HCT116 (cell line): Measurements from ENCODE around the gene FHL3. TPM values are rescaled to one million over a fixed set of nuclear protein-coding genes. Genes with fewer than 3 reads are reported as not detected.

Source experiments
- ATAC-seq: fragments of 200-7000 bp; cut with Tn5 transposase; 2 replicates; pipeline ENCODE4 v1.9.1; 2020; ENCODE audit warnings: mild to moderate bottlenecking, moderate library complexity
- BruUV-seq: library from RNA; stranded (reverse); fragments of 400-500 nt; replicated peaks from 2 replicates; lab custom pipeline; 2021; lab: Mats Ljungman, UMichigan
- CTCF ChIA-PET: fragments of 300-600 bp; sonication (Branson Sonifier 250); formaldehyde crosslinking; loops from one replicate; lab custom pipeline; 2021; ENCODE audit warnings: antibody characterized with exemption; lab: Charles Lee
- POLR2A ChIA-PET: fragments of 300-600, 350-600 bp; sonication (Branson Sonifier 250); formaldehyde crosslinking; loops from one replicate; lab custom pipeline; 2021; ENCODE audit warnings: antibody characterized with exemption; lab: Charles Lee
- RAD21 ChIA-PET, 2 experiments: fragments of 300-600 bp; sonication (Branson Sonifier 250); formaldehyde crosslinking; loops; one replicate each; lab custom pipeline; 2023; ENCODE audit warnings: low total read pairs in 2 of 2; ENCODE audit not compliant: uncharacterized antibody in 2 of 2, unreplicated experiment in 2 of 2, low non-redundant PET in 1 of 2; lab: Charles Lee
- DNase-seq: peaks from one replicate; pipeline ENCODE4 v3.0.0-alpha.2; 2010; ENCODE audit warnings: low read depth, low spot score
- H2AFZ ChIP-seq: fragments of 200-600 bp; shearing (Covaris generic), sonication (generic); 2 replicates; pipeline ENCODE4 v1.6.1; 2017; ENCODE audit warnings: low read depth, mixed run types, mixed read lengths, antibody characterized with exemption, low read length; ENCODE audit not compliant: poor library complexity, severe bottlenecking
- H3K27ac ChIP-seq: 2 replicates; pipeline ENCODE4 v1.5.1; 2012; ENCODE audit warnings: low read depth, low read length
- H3K27me3 ChIP-seq: fragments of 200-600 bp; sonication (generic); 2 replicates; pipeline ENCODE4 v1.6.1; 2016; ENCODE audit warnings: mixed run types, low read length, mixed read lengths; ENCODE audit not compliant: insufficient read depth
- H3K36me3 ChIP-seq, 2 experiments: fragments of 200-500 bp in 1 of 2; fragments of 200-600 bp in 1 of 2; sonication (Bioruptor generic) in 1 of 2; sonication (generic) in 1 of 2; 2 replicates each; pipeline versions ENCODE4 v1.5.1 to v1.6.1; 2014 to 2016; ENCODE audit warnings: low read length in 2 of 2, inconsistent platforms in 1 of 2, mixed read lengths in 1 of 2, mixed run types in 1 of 2; ENCODE audit not compliant: insufficient read depth in 2 of 2, control insufficient read depth in 1 of 2
- H3K4me1 ChIP-seq, 2 experiments: fragments of 200-600 bp in 1 of 2; sonication (generic) in 1 of 2; 2 replicates each; pipeline versions ENCODE4 v1.5.1 to v1.6.1; 2012 to 2017; ENCODE audit warnings: low read length in 2 of 2, inconsistent platforms in 1 of 2, mild to moderate bottlenecking in 1 of 2, mixed read lengths in 1 of 2, mixed run types in 1 of 2, moderate library complexity in 1 of 2; ENCODE audit not compliant: insufficient read depth in 2 of 2, control insufficient read depth in 1 of 2
- H3K4me2 ChIP-seq: fragments of 200-600 bp; sonication (generic); 2 replicates; pipeline ENCODE4 v1.6.1; 2017; ENCODE audit warnings: mixed run types, low read length, mixed read lengths
- H3K4me3 ChIP-seq, 2 experiments: fragments of 200-600 bp in 1 of 2; sonication (generic) in 1 of 2; replicated peaks in 1 of 2; 2 replicates each; pipeline ENCODE4 v1.5.1; 2011 to 2016; ENCODE audit warnings: low read length in 2 of 2, control low read depth in 1 of 2, low read depth in 1 of 2, mild to moderate bottlenecking in 1 of 2, mixed read lengths in 1 of 2, mixed run types in 1 of 2
- H3K79me2 ChIP-seq: fragments of 200-600 bp; sonication (generic); 2 replicates; pipeline ENCODE4 v1.6.1; 2017; ENCODE audit warnings: mild to moderate bottlenecking, mixed run types, low read length, moderate library complexity, mixed read lengths; ENCODE audit not compliant: insufficient read depth
- H3K9ac ChIP-seq: fragments of 200-600 bp; sonication (generic); 2 replicates; pipeline ENCODE4 v1.6.1; 2016; ENCODE audit warnings: low read length, mixed read lengths
- H3K9me2 ChIP-seq: fragments of 200-600 bp; sonication (generic), shearing (Covaris generic); 2 replicates; pipeline ENCODE4 v1.6.1; 2017; ENCODE audit warnings: mixed run types, mild to moderate bottlenecking, moderate library complexity; ENCODE audit not compliant: insufficient read depth
- H3K9me3 ChIP-seq, 2 experiments: fragments of 200-500 bp in 1 of 2; fragments of 200-600 bp in 1 of 2; sonication (Bioruptor generic) in 1 of 2; sonication (generic) in 1 of 2; 2 replicates each; pipeline ENCODE4 v1.6.1; 2014 to 2017; ENCODE audit warnings: low read length in 2 of 2, mixed read lengths in 2 of 2, inconsistent platforms in 1 of 2, low read depth in 1 of 2, mild to moderate bottlenecking in 1 of 2, mixed run types in 1 of 2, moderate library complexity in 1 of 2; ENCODE audit not compliant: control insufficient read depth in 1 of 2, insufficient read depth in 1 of 2
- H4K20me1 ChIP-seq: fragments of 200-600 bp; sonication (generic), shearing (Covaris generic); 2 replicates; pipeline ENCODE4 v1.6.1; 2017; ENCODE audit warnings: mixed run types, mild to moderate bottlenecking, moderate library complexity; ENCODE audit not compliant: insufficient read depth
- EGR1 ChIP-seq: IDR thresholded peaks from 2 replicates; pipeline ENCODE4 v1.6.1; 2012; ENCODE audit warnings: low read depth
- EZH2 ChIP-seq: fragments of 200-600 bp; sonication (generic); IDR thresholded peaks from 2 replicates; pipeline ENCODE4 v1.6.1; 2017; ENCODE audit warnings: antibody characterized with exemption, mixed run types
- POLR2A ChIP-seq: IDR thresholded peaks from 2 replicates; pipeline ENCODE4 v1.7.0; 2011; ENCODE audit warnings: borderline replicate concordance; ENCODE audit not compliant: insufficient read depth, insufficient read length; ENCODE audit errors: extremely low read depth
- SRF ChIP-seq: IDR thresholded peaks from 2 replicates; pipeline ENCODE4 v1.6.1; 2012; ENCODE audit warnings: low read depth
- ZBTB33 ChIP-seq: IDR thresholded peaks from 2 replicates; pipeline ENCODE4 v1.6.1; 2011; ENCODE audit warnings: mild to moderate bottlenecking, low read length, moderate library complexity; ENCODE audit not compliant: insufficient replicate concordance; ENCODE audit errors: extremely low read depth
- intact Hi-C: fragments of 100-400 bp; cut with micrococcal nuclease; formaldehyde crosslinking; loops from 2 replicates; pipeline ENCODE4 v1.10.0; 2022
- total RNA-seq: library from RNA; stranded (reverse); gene quantifications from one replicate; pipeline ENCODE4 v1.2.1, GENCODE V29; 2021; ENCODE audit not compliant: unreplicated experiment

FHL3 gene
- total RNA-seq, 1 experiment from 2014 or later = 22.5 TPM

GRCh38 chr1:37951041-37951782 lies 54.1 kb downstream of the FHL3 start:
- CTCF ChIA-PET = no interaction called here
- DNase-seq = no peak
- Histone ChIP-seq H3K4me1 (peaks cover 9 to 35% of the 10 kb centered on the region in 2 experiments; a peak in 3 of 4 replicates), H2AFZ (no peak overlapping the region), H3K27ac (no peak overlapping the region), H4K20me1 (no peaks in the 10 kb centered on the region), H3K9me2 (no peaks in the 10 kb centered on the region), H3K27me3 (no peaks in the 10 kb centered on the region), H3K4me3 (no peak overlapping the region), H3K9me3 (no peaks in the 10 kb centered on the region), H3K9ac (no peak overlapping the region), H3K79me2 (no peaks in the 10 kb centered on the region), H3K4me2 (no peak overlapping the region)
- no peak for ATAC-seq
- intact Hi-C loops = no loop called here
- TF ChIP-seq EZH2 = no peak
- no peak for TF ChIP-seq EGR1
- no peak for TF ChIP-seq POLR2A
- TF ChIP-seq SRF = no peak
- TF ChIP-seq, all 23 proteins: peak for 0
- BruUV-seq = no TSS peak
- POLR2A ChIA-PET = no interaction called here
- no peaks in the 10 kb centered on the region for H3K36me3 ChIP-seq
- RAD21 ChIA-PET = no interaction called here

- ChIA-PET RAD21 (no interaction called here), CTCF (no interaction called here), POLR2A (no interaction called here)
- Histone ChIP-seq H3K9me2 (no peaks in the 10 kb centered on the region), H4K20me1 (no peaks in the 10 kb centered on the region), H3K4me2 (no peak overlapping the region), H2AFZ (no peak overlapping the region), H3K9me3 (no peaks in the 10 kb centered on the region), H3K4me3 (no peak overlapping the region), H3K27ac (no peak overlapping the region), H3K36me3 (no peaks in the 10 kb centered on the region), H3K9ac (no peak overlapping the region), H3K4me1 (peaks cover 9 to 41% of the 10 kb centered on the region in 2 experiments; a peak in 3 of 4 replicates), H3K27me3 (no peaks in the 10 kb centered on the region), H3K79me2 (no peaks in the 10 kb centered on the region)
- no TSS peak for BruUV-seq
- DNase-seq (no peak), ATAC-seq (no peak)
- intact Hi-C loops = no loop called here
- no peak for TF ChIP-seq ZBTB33
Observed at GRCh38 chr1:37949524-37950152, 55.7 kb downstream of the FHL3 start.
